Embryonic facial prominence (tissue), 1 donor: ENCODE data around the gene PLOD3.

ENCODE experiments used
- DNase-seq: peaks from one replicate; pipeline ENCODE4 v3.0.0-alpha.2; 2016; ENCODE audit errors: extremely low spot score

The PLOD3 gene

GRCh38 chr7:101165075-101165957 lies 52.1 kb downstream of the PLOD3 start, which contains the start of gene VGF:
VGF (minus strand) TSS chr7:101165569; CDS start chr7:101164843, 726 bp downstream.
- DNase-seq: peak; percentile 80

- DNase-seq: no peak
These were observed 53.1 kb downstream of the PLOD3 start for GRCh38 chr7:101164071-101164840.

- DNase-seq: no peak
These were observed 53.9 kb downstream of the PLOD3 start for GRCh38 chr7:101163279-101164070.

GRCh38 chr7:101162551-101163278 lies 54.7 kb downstream of the PLOD3 start:
- no peak for DNase-seq

- DNase-seq: no peak
These were observed 55.5 kb downstream of the PLOD3 start for GRCh38 chr7:101161692-101162471.

GRCh38 chr7:101160910-101161309 lies 56.5 kb downstream of the PLOD3 start:
- DNase-seq: no peak

GRCh38 chr7:101159696-101160674 lies 57.4 kb downstream of the PLOD3 start:
- no peak for DNase-seq

GRCh38 chr7:101156866-101157589 lies 60.4 kb downstream of the PLOD3 start:
- DNase-seq: no peak

- no peak for DNase-seq
These were observed 61.1 kb downstream of the PLOD3 start for GRCh38 chr7:101156277-101156676.
